Stimulated activated CD4-positive, alpha-beta T cell treated with anti-CD3 and anti-CD28 coated beads, Interleukin-12 subunit alpha, Interleukin-12 subunit beta, amount 100 ng/mL, for 4 hours (primary cell): ENCODE results near the gene JAZF1.
"Not testable (repeated sequence)": the region's sequence is repeated elsewhere in the genome, so short reads cannot be mapped to it uniquely, and the experiment has no call there.

Experiments
- DNase-seq: peaks from one replicate; pipeline ENCODE4 v3.0.0-alpha.2; 2020

The JAZF1 gene

GRCh38 chr7:28032738-28033380 is 147.7 kb downstream of the JAZF1 start:
- DNase-seq: no peak

GRCh38 chr7:28029051-28029450 is 151.5 kb downstream of the JAZF1 start:
- DNase-seq: no peak

GRCh38 chr7:28028471-28028870 is 152.1 kb downstream of the JAZF1 start:
- no peak for DNase-seq

DNA sequence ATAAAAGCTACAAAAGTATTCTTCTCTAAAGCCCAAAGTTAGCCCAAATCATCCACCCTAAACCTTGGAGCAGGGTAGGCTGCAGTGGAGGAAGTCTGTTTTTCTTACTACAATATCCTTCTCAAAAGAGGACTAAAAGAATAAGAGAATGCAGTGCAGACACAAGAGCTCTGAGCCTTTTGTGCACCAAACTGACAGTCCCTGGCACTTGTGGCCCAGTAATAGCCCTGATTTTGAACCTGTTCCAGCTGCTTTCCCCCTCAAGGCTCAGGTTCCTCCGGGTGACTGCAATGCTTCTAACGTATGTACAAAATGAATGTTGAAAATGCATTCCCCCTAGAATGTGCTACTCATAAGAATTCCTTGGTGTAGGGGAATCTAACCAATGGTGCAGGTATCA is 154.4 kb downstream of the JAZF1 start:
- no peak for DNase-seq

- DNase-seq: no peak
These were observed 155.7 kb downstream of the JAZF1 start for GRCh38 chr7:28024786-28025334.

GRCh38 chr7:28020302-28020940 is 160.2 kb downstream of the JAZF1 start:
- no peak for DNase-seq

DNA sequence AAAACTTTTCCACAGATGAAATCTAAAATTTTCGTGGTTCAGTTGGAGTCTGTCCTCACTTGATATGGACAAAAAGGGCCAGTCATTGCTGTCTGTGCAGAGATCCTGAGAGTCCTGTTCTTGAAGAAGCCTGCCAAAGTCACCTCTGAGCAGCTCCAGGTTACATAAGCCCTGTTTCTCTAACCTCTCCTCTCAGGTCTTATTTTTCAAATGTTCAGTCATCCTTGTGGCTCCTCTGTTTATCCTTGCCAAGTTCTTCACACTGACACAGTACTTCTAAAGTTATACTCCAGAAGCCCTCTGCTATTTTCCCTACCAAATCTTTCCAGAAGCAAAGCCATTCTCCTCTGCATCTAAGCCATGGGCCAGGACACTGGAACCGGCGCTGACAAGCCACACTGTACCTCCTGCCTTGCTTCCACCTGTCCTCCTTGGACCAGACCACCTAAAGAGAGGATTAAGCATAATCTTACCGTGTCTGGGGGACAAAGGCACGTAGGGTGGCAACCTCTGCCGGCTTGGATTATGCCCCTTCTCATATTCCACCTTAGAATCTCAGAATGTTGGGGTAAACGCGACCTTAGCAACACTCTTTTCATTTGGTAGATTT is 161.6 kb downstream of the JAZF1 start:
- DNase-seq: no peak

- no peak for DNase-seq
These were observed 162.1 kb downstream of the JAZF1 start for GRCh38 chr7:28018446-28018845.

DNA sequence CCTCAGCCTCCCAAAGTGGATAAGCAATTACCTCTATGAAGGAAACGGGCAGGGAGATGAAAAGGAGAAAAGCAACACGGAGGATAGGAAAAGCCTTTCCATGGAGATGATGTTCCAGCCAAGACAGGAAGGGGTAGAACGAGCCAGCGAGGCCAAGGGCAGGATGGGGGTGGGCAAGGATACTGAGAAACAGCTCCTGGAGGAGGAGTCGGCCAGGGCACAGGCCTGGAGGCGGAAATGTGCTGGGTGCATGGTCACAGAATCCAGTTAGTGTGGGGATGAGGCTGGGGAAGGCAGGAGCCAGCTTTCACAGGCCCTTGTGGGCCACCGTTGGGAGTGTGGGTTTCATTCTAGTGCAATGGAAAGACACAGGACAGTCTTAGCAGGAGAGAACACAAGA is 162.6 kb downstream of the JAZF1 start:
- DNase-seq: no peak

GRCh38 chr7:28017372-28017771 is 163.2 kb downstream of the JAZF1 start:
- DNase-seq: no peak

GRCh38 chr7:28016297-28016696 is 164.3 kb downstream of the JAZF1 start:
- no peak for DNase-seq

GRCh38 chr7:28015169-28015568 is 165.4 kb downstream of the JAZF1 start:
- DNase-seq: no peak

DNA sequence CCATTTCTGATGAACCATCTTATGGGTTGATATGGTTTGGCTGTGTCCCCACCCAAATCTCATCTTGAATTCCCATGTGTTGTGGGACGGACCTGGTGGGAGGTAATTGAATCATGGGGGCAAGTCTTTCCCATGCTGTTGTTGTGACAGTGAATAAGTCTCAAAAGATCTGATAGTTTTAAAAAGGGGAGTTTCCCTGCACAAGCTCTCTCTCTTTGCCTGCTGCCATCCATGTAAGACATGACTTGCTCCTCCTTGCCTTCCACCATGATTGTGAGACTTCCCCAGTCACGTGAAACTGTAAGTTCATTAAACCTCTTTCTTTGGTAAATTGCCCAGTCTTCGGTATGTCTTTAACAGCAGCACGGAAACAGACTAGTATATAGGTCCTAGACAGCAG is 166.3 kb downstream of the JAZF1 start:
- not testable (repeated sequence) for DNase-seq

- DNase-seq: no peak
These were observed 167.2 kb downstream of the JAZF1 start for GRCh38 chr7:28013441-28013840.

DNA sequence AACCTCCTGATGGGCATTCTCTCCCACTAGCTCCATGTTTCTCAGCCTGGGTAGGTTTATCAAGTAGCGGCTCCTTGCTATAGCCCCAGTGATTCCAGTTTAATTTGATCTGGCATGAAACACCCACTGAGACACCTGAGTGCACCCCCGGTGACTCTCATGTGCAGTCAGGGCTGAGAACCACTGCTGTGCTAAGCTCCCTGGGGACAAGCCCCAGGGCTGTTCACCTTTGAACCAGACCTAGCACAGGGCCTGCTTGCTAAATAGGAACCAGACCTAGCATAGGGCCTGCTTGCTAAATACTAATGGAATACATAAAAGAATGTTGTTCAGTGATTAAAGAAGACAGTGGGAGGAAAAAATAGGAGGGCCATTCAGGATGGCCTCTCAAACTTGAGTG is 167.6 kb downstream of the JAZF1 start:
- DNase-seq: no peak

DNA sequence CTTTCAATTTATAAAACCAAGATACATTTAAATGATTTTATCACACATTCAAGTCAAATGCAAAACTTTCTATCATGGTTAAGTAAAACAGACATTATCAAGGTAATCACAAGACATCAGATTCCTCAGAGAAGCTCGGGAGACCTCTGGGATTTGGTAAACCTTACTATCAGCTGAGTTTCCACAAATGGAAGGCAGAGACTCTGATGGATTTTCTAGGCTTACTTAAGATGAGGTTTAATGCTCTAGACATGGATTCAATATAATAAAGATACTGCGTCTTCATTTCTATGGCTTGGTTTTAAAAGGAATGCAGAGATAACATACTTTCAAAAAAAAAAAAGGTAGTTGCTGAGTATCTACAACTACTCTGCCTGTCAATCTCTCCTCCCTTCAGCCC is 171.7 kb downstream of the JAZF1 start:
- DNase-seq: no peak

DNA sequence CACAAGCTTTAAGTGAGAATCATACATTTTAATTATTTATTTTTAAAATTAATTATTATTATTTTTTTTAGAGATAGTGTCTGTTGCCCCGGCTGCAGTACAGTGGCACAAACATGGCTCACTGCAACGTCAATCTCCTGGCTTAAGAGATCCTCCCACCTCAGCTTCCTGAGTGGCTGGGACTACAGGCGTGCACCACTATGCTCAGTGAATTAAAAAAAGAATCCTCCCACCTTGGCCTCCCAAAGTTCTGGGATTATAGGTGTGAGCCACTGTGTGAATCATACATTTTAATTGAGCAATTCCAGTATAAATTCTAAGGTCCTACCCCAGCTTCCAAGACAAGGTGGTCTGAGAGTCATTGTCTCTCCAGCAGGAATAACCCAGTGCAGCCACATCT is 172.4 kb downstream of the JAZF1 start:
- no peak for DNase-seq

- no peak for DNase-seq
These were observed 174.1 kb downstream of the JAZF1 start for GRCh38 chr7:28006491-28006890.

GRCh38 chr7:28005847-28006231 is 174.8 kb downstream of the JAZF1 start:
- DNase-seq: no peak

DNA sequence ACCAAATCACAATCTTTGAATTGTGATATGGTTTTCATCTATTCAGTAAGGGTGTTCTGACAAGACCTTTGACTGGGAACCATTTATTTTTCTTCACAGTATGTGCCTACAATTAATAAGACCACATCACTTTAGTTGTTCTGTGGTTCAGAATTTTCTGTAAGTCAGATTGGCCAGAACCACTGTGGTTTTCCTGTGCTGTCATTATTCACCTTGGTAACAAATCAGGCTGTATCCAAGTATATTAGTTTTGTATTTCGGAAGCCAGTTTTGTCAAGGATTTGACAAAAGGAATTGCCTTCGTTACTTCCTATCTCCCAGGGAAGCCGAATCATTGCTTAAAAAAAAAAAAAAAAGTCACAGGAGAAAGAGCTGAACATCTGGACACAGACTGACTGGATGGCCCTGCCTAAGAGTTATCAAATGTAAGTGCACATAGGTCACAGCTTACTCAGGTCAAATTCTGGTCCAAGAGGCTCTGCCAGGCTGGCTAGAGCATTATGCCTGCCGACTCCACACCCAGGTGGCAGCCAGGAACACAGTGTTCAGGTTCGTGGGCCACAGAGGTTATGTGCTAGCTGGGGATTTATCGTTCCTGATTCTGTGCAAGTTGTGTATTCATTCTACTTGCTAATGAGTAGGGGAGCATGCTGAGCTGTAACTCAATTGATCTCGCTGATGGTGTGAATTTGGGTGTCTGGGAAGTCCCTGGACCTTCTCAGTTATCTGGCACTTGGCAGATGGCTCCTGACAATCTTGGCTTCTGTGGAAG is 175.3 kb downstream of the JAZF1 start:
- no peak for DNase-seq

DNA sequence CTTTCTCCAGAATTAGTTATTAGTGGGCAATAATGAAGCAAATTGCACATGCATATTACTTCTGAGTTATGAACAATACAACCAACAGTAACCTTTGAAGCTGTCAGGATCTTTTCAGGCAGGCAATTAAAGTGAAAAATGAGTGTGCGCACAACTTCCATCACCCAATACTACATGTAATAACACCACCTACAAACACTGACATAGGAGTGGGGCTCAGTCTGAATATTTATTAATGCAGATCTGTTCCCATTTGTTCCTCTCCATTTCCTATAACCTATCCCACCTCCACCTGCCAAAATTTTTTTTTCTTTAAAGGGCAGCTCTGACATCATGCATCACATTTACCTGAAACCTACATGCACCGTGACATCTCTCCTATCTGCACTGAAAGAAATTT is 177.2 kb downstream of the JAZF1 start:
- DNase-seq: no peak

DNA sequence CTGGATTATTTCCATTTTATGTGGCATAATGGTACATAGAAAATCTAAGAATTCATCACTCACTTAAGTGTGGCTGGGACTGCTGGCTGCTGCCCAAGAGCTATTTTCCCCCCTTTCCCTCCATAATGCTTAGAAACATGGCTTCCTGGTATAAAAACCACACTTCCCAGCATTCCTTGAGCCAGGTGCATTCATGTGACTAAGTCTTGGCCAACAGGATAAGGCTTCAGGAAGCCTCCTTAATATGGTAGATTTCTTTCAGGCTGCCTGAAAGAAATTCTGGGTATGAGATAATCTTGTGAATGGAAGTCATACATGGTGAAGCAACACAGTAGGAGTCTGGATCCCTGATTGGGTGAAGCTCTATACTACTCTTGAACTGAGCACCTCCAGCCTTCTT is 178.0 kb downstream of the JAZF1 start:
- DNase-seq: no peak

DNA sequence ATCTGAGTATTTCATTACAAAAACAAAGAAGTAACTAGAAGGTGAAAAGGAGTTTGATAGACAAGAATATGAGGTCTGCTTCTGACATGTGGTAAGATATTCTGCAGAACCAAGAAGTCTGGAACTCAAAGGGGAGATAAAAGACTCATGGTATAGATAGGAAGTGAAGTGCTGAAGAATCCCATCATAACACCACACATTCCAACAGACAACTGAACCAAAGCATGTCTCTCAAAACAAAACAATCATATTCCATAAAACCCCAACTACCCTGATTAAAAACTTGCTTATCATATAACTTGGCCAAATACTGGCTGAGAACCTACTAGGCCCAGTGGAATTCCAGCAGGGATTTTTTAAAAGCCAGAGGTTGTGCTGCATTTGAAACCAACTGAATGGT is 178.7 kb downstream of the JAZF1 start:
- DNase-seq: no peak

DNA sequence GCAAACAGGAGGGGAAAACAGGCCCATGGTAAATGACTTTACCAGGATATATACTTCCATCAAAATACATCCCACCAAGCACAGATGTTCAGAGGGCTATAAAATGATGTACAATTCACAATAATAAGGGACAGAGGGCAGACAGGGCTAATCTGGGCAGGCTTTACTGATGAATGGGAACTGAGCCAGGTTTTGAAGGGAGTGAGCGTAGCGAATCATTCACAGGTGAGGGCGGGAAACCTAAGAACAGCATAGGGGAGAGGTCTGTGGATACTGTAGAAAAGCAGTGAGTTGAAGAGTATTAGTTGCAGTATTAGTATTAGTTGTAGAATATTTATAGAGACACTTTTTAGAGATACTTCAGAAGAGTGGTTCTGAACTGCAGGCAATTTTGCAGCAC is 180.8 kb downstream of the JAZF1 start:
- DNase-seq: no peak
